ENCODE results near the gene CBL. TPM values are rescaled to one million over a fixed set of nuclear protein-coding genes. Genes with fewer than 3 reads are reported as not detected.

Gene CBL
- total and polyA plus RNA-seq, 2 experiments from 2014 or later, result 31.6 to 67.6 TPM

GRCh38 chr11:119222308-119222707 is 16.2 kb downstream of the CBL start:
- TF ChIP-seq ETS1 (IDR thresholded peaks at IDR 0.05), result no peak
- no peak for TF ChIP-seq NANOG (IDR thresholded peaks at IDR 0.05; ENCODE audit: borderline replicate concordance)
- no peak for TF ChIP-seq STAT1 (IDR thresholded peaks at IDR 0.05; ENCODE audit: unreplicated experiment)
- Histone ChIP-seq H2AFZ (no peak overlapping the region), H3F3A (replicated peaks; ENCODE audit: low read depth) (no peaks in the 10 kb centered on the region), H3K36me3 (ENCODE audit: insufficient read depth) (no peaks in the 10 kb centered on the region), H3K27ac (ENCODE audit: low read depth) (no peak overlapping the region), H3K4me3 (no peak overlapping the region), H3K9me2 (ENCODE audit: insufficient read depth) (no peaks in the 10 kb centered on the region), H3K79me2 (replicated peaks; ENCODE audit: insufficient read depth) (peaks cover 100% of the 10 kb centered on the region), H3K4me2 (no peak overlapping the region), H3K27me3 (ENCODE audit: insufficient read depth) (no peaks in the 10 kb centered on the region), H4K20me1 (replicated peaks; ENCODE audit: insufficient read depth) (peaks cover 53% of the 10 kb centered on the region), H3K4me1 (ENCODE audit: insufficient read depth) (no peaks in the 10 kb centered on the region; the same call in 1 of the 2 replicates)
- no peak overlapping the region for H3K4me3 Mint-ChIP-seq
- H3K36me3 Mint-ChIP-seq (ENCODE audit: low read depth), result no peaks in the 10 kb centered on the region
- no peak for DNase-seq (ENCODE audit: low spot score)
- peaks cover 8% of the 10 kb centered on the region for H3K27me3 Mint-ChIP-seq (ENCODE audit: insufficient read depth, low read depth, poor library complexity)
- H3K27ac Mint-ChIP-seq, result 0 out of 2 replicates have a peak overlapping the region, but pooled peaks have one; percentile 2
- H3K9me3 Mint-ChIP-seq, result no peaks in the 10 kb centered on the region
- H3K4me1 Mint-ChIP-seq, result peaks cover 5% of the 10 kb centered on the region; the same call in 2 of the 3 replicates
- no peak for ATAC-seq

DNA sequence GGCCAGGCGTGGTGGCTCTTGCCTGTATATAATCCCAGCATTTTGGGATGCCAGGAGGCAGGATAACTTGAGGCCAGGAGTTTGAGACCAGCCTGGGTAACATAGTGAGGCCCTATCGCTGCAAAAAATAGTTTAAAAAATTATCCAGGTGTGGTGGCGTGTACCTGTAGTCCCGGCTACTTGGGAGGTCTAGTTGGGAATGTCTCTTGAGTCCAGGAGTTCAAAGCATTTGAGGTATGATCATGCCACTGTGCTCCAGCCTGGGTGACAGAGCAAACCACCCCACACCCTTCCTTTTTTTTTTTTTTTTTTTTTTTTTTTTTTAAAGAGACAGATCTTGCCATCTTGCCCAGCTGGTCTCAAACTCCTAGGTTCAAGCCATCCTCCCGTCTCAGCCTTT is 16.8 kb downstream of the CBL start:
- Histone ChIP-seq H3F3A (replicated peaks; ENCODE audit: low read depth) (no peaks in the 10 kb centered on the region), H2AFZ (no peak overlapping the region), H3K4me3 (no peak overlapping the region), H4K20me1 (replicated peaks; ENCODE audit: insufficient read depth) (peaks cover 53% of the 10 kb centered on the region), H3K79me2 (replicated peaks; ENCODE audit: insufficient read depth) (peaks cover 100% of the 10 kb centered on the region), H3K9me2 (ENCODE audit: insufficient read depth) (no peaks in the 10 kb centered on the region), H3K27ac (ENCODE audit: low read depth) (no peak overlapping the region), H3K27me3 (ENCODE audit: insufficient read depth) (no peaks in the 10 kb centered on the region), H3K4me1 (ENCODE audit: insufficient read depth) (no peaks in the 10 kb centered on the region; the same call in 1 of the 2 replicates), H3K4me2 (no peak overlapping the region), H3K36me3 (ENCODE audit: insufficient read depth) (no peaks in the 10 kb centered on the region)
- H3K27ac Mint-ChIP-seq, result no peak overlapping the region
- ATAC-seq (no peak), DNase-seq (ENCODE audit: low spot score) (no peak)
- no peak overlapping the region for H3K4me3 Mint-ChIP-seq
- H3K4me1 Mint-ChIP-seq, result peaks cover 5% of the 10 kb centered on the region; the same call in 2 of the 3 replicates
- no peaks in the 10 kb centered on the region for H3K9me3 Mint-ChIP-seq
- peaks cover 8% of the 10 kb centered on the region for H3K27me3 Mint-ChIP-seq (ENCODE audit: insufficient read depth, low read depth, poor library complexity)
- H3K36me3 Mint-ChIP-seq (ENCODE audit: low read depth), result no peaks in the 10 kb centered on the region
- TF ChIP-seq EZH2 (IDR thresholded peaks at IDR 0.05; ENCODE audit: low read depth, unreplicated experiment) (no peak), STAT1 (IDR thresholded peaks at IDR 0.05; ENCODE audit: unreplicated experiment) (no peak), EZH2phosphoT487 (IDR thresholded peaks at IDR 0.05; ENCODE audit: unreplicated experiment) (no peak), POLR2AphosphoS5 (IDR thresholded peaks at IDR 0.05; ENCODE audit: low read depth) (no peak), ZNF114 (CRISPR knock-in tag; IDR thresholded peaks at IDR 0.05) (no peak), NANOG (IDR thresholded peaks at IDR 0.05; ENCODE audit: borderline replicate concordance) (no peak), JUNB (IDR thresholded peaks at IDR 0.05; ENCODE audit: unreplicated experiment) (no peak)
- TF ChIP-seq, protein P1, sequence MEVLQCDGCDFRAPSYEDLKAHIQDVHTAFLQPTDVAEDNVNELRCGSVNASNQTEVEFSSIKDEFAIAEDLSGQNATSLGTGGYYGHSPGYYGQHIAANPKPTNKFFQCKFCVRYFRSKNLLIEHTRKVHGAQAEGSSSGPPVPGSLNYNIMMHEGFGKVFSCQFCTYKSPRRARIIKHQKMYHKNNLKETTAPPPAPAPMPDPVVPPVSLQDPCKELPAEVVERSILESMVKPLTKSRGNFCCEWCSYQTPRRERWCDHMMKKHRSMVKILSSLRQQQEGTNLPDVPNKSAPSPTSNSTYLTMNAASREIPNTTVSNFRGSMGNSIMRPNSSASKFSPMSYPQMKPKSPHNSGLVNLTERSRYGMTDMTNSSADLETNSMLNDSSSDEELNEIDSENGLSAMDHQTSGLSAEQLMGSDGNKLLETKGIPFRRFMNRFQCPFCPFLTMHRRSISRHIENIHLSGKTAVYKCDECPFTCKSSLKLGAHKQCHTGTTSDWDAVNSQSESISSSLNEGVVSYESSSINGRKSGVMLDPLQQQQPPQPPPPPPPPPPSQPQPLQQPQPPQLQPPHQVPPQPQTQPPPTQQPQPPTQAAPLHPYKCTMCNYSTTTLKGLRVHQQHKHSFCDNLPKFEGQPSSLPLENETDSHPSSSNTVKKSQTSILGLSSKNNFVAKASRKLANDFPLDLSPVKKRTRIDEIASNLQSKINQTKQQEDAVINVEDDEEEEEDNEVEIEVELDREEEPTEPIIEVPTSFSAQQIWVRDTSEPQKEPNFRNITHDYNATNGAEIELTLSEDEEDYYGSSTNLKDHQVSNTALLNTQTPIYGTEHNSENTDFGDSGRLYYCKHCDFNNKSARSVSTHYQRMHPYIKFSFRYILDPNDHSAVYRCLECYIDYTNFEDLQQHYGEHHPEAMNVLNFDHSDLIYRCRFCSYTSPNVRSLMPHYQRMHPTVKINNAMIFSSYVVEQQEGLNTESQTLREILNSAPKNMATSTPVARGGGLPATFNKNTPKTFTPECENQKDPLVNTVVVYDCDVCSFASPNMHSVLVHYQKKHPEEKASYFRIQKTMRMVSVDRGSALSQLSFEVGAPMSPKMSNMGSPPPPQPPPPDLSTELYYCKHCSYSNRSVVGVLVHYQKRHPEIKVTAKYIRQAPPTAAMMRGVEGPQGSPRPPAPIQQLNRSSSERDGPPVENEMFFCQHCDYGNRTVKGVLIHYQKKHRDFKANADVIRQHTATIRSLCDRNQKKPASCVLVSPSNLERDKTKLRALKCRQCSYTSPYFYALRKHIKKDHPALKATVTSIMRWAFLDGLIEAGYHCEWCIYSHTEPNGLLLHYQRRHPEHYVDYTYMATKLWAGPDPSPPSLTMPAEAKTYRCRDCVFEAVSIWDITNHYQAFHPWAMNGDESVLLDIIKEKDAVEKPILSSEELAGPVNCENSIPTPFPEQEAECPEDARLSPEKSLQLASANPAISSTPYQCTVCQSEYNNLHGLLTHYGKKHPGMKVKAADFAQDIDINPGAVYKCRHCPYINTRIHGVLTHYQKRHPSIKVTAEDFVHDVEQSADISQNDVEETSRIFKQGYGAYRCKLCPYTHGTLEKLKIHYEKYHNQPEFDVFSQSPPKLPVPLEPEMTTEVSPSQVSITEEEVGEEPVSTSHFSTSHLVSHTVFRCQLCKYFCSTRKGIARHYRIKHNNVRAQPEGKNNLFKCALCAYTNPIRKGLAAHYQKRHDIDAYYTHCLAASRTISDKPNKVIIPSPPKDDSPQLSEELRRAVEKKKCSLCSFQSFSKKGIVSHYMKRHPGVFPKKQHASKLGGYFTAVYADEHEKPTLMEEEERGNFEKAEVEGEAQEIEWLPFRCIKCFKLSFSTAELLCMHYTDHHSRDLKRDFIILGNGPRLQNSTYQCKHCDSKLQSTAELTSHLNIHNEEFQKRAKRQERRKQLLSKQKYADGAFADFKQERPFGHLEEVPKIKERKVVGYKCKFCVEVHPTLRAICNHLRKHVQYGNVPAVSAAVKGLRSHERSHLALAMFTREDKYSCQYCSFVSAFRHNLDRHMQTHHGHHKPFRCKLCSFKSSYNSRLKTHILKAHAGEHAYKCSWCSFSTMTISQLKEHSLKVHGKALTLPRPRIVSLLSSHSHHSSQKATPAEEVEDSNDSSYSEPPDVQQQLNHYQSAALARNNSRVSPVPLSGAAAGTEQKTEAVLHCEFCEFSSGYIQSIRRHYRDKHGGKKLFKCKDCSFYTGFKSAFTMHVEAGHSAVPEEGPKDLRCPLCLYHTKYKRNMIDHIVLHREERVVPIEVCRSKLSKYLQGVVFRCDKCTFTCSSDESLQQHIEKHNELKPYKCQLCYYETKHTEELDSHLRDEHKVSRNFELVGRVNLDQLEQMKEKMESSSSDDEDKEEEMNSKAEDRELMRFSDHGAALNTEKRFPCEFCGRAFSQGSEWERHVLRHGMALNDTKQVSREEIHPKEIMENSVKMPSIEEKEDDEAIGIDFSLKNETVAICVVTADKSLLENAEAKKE (CRISPR knock-in tag; IDR thresholded peaks at IDR 0.05), result no peak
- TF ChIP-seq, protein P2, sequence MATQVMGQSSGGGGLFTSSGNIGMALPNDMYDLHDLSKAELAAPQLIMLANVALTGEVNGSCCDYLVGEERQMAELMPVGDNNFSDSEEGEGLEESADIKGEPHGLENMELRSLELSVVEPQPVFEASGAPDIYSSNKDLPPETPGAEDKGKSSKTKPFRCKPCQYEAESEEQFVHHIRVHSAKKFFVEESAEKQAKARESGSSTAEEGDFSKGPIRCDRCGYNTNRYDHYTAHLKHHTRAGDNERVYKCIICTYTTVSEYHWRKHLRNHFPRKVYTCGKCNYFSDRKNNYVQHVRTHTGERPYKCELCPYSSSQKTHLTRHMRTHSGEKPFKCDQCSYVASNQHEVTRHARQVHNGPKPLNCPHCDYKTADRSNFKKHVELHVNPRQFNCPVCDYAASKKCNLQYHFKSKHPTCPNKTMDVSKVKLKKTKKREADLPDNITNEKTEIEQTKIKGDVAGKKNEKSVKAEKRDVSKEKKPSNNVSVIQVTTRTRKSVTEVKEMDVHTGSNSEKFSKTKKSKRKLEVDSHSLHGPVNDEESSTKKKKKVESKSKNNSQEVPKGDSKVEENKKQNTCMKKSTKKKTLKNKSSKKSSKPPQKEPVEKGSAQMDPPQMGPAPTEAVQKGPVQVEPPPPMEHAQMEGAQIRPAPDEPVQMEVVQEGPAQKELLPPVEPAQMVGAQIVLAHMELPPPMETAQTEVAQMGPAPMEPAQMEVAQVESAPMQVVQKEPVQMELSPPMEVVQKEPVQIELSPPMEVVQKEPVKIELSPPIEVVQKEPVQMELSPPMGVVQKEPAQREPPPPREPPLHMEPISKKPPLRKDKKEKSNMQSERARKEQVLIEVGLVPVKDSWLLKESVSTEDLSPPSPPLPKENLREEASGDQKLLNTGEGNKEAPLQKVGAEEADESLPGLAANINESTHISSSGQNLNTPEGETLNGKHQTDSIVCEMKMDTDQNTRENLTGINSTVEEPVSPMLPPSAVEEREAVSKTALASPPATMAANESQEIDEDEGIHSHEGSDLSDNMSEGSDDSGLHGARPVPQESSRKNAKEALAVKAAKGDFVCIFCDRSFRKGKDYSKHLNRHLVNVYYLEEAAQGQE (IDR thresholded peaks at IDR 0.05; ENCODE audit: unreplicated experiment), result no peak

Measured in GM23338 (cell line).